ENCODE measurements around the gene PRRT2. TPM values are rescaled to one million over a fixed set of nuclear protein-coding genes. Genes with fewer than 3 reads are reported as not detected.
"Not testable (repeated sequence)": the region's sequence is repeated elsewhere in the genome, so short reads cannot be mapped to it uniquely, and the experiment has no call there.

Gene PRRT2
- total RNA-seq, result 10.6 TPM

DNA sequence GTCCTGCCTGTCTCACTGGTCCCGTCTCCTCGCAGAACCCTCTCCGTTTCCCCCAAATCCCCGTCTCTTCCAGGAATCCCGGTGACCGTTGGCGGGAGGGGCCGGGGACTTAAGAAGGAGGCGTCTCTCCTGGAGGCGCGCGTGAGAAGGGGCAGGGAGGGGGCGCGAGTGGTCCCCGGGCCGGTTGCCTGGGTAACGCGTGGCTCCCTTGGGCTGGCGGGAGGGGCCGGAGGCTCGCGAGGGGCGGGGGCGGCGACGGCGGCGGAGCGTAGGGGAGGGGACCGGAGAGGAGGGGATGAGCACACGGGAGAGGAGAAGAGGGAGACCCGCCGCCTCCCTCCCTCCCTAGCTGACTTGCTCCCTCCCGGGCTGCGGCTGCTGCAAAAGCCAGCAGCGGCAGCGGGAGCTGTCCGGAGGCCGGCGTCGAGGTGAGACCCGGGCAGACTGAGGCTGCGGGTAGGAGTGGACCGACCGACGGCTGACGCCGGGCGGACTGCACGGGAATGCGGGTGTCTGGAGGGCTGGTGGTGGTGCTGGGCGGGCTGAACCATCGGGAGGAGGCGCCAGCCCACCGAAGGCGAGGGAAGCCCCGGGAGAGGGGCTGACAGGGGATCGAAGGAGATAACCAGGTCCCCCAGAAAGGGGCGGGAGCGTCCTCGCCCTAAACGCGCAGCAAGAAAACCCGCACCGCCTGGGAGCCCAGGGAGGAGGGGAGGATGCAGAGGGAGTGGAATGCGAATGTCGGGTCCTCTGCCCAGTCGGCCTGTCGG is at the start of gene PRRT2:
TSS of gene PRRT2 (plus strand) at position 298 of the 770 bp plus-strand sequence. CDS start 862 bp downstream, outside the sequence.
- DNase-seq (ENCODE audit: low spot score), result peak; percentile 76

DNA sequence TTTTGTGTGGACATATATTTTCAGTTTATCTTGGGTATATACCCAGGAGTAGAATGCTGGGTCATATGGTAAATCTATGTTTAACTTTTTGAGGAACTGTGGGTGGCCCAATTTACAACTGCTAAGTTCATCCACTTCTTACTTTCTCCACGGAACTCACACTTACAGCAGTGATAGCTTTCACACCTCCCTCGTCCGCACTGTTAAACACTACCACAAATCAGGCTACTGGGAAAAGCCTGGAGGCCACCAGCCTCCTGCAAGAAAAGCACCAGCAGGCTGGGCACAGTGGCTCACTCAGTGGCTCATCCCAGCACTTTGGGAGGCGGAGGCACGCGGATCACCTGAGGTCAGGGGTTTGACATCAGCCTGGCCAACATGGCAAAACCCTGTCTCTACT is 48.7 kb upstream of the PRRT2 start:
- no peak for DNase-seq (ENCODE audit: low spot score)

DNA sequence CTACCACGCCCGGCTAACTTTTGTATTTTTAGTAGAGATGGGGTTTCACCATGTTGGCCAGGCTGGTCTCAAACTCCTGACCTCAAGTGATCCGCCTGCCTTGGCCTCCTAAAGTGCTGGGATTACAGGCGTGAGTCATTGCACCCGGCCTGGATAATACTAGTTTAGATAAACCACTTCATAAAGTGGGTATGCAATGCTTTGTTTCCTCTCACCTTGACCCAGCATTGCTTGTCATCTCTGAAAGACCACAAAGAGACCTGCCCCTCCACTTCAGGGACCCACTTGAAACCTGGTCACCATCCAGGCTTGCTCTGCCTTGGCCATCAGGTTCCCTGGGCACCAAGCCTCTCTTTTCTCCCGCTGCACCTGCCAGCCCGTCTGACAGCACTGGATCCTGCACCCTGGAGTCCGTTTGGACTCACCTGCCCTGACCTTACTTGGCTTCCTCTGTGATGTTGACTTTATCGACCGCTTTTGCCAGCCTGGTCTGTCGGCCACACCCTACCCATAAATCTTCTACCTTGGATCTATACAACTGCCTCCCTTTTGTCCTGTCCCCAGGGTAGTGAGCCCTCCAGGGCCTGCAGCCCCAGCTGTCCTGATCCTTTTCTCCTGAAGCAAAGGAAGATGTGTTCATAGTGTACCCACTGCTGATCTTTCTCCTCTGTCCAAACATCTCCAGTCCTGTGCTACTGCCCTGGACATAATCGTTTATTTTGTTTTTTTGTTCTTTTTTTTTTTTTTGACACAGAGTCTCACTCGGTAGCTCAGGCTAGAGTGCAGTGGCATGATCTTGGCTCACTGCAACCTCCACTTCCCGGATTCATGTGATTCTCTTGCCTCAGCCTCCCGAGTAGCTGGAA is 46.6 kb upstream of the PRRT2 start:
- DNase-seq (ENCODE audit: low spot score), result no peak

DNA sequence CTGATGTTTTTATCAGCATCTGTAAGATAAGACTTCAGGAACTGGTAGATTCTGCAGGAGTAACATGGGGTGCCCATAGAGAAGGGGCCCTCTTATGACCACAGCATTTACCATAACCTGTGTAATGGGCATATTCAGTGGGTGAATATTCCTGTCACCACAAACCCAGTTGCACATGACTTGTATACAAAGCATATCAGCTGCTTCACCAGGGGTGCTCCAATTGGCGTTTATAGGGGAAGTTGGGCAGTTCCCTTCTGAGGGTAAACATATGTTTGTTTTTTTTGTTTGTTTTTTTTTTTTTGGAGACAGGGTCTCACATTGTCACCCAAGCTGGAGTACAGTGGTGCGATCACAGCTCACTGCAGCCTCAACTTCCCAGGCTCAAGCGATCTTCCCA is 45.4 kb upstream of the PRRT2 start:
- no peak for DNase-seq (ENCODE audit: low spot score)

DNA sequence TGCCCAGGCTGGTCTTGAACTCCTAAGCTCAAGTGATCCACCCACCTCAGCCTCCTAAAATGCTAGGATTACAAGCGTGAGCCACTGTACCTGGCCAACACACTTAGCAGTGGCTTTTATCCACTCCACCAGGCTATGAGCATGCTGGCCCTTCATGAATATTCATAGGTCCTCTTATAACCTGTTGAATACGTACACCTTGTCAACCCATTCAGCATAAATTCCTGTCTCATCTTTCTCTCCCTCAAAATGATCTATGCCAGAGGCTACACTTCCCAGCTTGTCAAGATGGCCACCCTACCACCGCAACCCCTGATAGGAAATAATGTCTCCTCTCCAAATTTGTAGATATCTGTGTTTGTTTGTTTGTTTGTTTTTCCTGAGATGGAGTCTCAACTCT is 44.9 kb upstream of the PRRT2 start:
- no peak for DNase-seq (ENCODE audit: low spot score)

DNA sequence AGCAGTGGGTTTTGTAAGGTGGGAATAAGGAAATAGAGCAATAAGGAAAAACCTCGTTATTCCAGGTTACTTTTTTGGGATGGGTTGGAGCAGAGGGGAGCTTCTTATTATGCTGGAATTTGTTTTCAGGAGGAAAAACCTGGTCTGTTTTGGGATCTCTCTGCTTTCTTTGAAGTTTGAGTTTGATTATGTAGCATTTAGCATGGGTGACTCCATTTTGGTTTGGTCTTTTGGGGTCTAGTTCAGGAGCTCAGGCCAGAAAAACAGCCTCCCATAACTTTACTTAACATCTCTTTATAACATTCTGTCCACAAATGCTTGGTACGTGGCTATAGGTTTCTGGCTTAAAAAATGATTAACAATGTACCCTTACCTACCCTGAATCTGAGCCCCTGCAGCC is 42.5 kb upstream of the PRRT2 start:
- DNase-seq (ENCODE audit: low spot score), result no peak

DNA sequence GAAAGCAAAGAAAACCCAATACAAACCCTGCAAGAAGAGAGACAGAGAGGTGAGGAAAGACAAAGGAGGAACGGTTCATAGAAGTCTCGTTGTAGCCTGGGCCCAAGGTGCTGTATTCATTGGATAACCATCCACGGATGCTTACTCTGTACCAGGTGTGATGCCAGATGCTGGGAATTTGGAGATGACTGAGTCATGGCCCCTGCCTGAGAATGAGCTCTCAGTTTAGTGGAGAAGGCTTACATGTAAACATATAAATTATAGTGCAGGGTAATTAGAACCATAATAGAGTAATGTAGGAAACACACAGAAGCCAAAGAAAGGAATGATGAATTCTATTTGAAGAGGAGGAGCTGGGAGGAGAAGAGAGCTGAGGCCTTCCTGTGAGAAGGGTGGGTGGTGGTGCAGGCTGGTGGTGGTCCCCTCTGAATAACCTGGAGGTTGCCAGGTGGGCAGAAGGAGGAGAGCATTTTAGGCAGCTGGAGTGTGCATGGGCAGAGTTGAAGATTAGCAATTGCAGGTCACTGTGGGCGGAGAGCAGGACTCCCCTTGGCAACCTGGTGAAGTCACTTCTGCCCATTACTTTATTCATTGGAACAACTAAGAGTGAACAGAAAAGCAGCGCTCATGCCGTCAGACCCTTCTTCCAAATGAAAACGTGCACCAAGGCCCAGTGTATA is 41.6 kb upstream of the PRRT2 start:
- no peak for DNase-seq (ENCODE audit: low spot score)

DNA sequence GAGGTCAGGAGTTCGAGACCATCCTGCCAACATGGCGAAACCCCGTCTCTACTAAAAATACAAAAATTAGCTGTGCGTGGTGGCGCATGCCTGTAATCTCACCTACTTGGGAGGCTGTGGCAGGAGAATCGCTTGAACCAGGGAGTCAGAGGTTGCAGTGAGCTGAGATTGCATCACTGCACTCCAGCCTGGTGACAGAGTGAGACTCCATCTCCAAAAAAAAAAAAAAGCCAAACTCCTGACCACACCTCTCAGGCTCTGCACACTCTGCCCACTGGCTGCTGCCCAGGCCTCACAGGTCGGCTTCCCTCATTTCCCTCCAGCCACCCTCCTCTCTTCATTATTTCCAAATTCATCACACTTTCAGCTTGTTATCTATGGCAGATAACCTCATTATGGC is 39.7 kb upstream of the PRRT2 start:
- not testable (repeated sequence) for DNase-seq (ENCODE audit: low spot score)

DNA sequence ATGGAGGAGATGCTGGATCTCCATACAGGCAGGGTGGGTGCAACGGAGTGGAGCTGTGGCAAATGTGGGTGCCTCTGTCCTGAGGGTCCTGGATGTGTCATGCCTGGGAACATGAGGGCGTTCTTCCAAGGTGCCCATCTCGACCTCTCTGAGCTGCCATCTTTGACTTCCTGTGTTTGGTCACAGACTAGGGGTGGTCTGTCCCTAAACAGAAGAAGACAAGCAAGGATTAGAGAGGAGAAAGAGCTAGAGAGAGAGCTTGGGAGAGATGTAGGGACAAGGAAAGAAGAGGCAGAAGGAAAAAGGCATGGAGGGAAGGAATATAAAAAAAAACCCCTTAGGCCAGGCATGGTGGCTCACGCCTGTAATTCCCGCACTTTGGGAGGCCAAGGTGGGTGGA is 37.3 kb upstream of the PRRT2 start:
- no peak for DNase-seq (ENCODE audit: low spot score)

DNA sequence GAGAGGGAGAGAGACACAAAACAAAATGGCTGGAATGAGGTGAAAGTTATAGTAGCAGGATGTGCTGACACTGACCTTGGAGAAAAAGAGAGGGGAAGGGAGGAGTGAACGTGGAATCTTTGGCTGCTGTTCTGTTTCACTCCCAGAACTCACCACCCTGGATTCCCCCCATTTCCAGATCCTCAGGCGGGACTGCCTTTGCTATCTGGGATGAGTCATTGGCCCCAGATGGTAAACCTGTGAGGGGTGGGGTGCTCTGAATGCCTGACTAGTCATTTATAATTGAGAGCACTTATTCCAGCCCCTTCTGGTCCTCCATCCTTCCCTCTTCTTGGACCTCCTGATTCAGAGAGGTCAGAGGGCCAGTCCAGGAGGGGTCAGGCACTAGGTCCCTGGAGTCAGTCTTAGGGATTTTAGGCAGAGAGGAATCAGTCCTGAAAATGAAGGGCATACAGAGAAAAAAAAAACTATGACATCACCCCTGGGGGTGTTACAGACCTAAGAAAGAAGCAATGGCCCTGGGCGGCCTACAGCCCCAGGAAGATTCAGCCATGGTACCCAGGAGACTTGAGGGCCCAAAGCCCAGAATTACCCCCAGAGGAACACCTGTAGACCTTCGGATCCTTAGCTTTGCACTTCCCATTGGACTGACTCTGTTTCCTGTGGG is 36.1 kb upstream of the PRRT2 start:
- DNase-seq (ENCODE audit: low spot score), result no peak

DNA sequence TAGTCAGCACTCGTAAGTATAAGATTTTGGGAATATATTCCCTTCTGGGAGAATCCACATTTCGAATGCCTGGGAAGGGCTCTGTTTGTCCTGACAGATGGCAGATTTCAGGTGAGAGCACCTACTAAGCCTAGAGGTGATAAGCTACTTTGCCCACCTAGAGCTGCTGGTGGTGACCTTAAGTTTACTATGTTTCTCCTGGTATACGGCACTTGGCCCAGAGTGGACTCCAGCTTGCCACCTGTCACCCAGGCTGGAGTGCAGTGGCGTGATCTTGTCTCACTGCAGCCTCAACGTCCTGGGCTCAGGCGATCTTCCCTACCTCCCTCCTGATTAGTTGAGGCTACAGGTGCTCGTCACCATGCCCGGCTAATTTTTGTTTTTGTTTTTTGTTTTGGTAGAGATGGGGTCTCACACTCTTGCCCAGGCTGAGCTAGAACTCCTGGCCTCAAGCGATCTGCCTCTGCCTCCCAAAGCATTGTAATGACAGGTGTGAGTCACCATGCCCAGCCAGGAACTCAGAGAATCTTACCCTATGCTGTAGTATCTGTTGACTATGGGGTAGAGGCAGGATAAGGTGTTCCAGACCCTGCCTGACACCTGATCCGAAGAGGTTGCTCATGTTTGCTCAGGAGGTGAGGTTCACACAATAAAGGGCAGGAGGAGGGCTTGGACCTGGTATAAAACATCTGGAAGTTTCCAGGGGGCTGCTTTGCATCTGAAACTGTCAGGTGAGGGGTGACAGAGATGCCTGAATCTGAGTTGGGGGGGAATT is 34.2 kb upstream of the PRRT2 start, which contains the start of gene ZG16:
TSS of gene ZG16 (plus strand) at position 681 of the 775 bp plus-strand sequence. CDS start 1,011 bp downstream, outside the sequence.
- no peak for DNase-seq (ENCODE audit: low spot score)

DNA sequence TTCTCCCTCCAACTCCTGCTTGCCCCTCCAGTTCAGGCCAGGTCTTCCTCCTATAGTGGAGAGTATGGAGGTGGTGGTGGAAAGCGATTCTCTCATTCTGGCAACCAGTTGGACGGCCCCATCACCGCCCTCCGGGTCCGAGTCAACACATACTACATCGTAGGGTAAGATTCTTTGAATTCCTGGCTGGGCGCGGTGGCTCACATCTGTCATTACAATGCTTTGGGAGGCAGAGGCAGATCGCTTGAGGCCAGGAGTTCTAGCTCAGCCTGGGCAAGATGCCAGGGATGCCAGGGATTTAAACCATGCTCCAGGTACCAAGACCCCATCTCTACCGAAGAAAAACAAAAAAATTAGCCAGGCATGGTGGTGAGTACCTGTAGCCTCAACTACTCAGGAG is 32.5 kb upstream of the PRRT2 start:
- DNase-seq (ENCODE audit: low spot score), result no peak

DNA sequence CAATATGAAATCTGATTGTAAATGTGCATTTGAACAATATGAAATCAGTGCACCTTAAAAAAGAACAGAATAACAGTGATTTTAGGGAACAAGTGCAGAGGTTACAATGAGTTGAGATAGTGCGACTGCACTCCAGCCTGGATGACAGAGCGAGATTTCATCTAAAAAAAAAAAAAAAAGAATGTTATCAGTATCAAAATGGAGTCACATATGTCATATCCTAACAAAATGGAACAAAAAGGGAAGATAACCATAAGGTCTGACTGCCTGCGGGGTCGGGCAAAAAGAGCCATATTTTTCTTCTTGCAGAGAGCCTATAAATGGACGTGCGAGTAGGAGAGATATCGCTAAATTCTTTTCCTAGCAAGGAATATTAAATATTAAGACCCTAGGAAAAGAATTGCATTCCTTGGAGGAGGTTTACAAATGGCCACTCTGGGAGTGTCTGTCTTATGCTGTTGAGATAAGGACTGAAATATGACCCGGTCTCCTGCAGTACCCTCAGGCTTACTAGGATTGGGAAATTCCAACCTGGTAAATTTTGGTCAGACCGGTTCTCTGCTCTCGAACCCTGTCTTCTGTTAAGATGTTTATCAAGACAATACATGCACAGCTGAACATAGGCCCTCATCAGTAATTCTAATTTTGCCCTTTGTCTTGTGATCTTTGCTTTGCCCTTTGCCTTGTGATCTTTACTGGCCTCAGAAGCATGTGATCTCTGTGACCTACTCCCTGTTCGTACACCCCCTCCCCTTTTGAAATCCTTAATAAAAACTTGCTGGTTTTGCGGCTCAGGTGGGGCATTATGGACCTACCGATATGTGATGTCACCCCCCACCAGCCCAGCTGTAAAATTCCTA is 28.7 kb upstream of the PRRT2 start:
- DNase-seq (ENCODE audit: low spot score), result not testable (repeated sequence)

DNA sequence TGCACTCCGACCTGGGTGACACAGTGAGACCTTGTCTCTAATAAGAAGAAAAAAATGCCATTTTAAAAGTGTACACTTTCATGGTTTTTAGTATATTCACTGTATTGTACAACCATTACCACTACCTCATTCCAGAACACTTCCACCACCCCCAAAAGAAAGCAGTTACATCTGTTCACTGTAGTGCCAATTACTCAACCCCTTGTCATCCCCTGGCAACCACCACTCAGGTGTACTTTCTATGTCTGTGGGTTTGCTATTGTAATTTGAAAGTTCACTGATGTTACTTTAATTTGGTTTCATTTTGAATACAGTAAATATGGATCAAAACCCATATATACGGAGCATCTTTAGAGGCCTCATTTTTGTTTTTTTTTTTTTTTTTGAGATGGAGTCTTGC is 27.8 kb upstream of the PRRT2 start:
- no peak for DNase-seq (ENCODE audit: low spot score)

DNA sequence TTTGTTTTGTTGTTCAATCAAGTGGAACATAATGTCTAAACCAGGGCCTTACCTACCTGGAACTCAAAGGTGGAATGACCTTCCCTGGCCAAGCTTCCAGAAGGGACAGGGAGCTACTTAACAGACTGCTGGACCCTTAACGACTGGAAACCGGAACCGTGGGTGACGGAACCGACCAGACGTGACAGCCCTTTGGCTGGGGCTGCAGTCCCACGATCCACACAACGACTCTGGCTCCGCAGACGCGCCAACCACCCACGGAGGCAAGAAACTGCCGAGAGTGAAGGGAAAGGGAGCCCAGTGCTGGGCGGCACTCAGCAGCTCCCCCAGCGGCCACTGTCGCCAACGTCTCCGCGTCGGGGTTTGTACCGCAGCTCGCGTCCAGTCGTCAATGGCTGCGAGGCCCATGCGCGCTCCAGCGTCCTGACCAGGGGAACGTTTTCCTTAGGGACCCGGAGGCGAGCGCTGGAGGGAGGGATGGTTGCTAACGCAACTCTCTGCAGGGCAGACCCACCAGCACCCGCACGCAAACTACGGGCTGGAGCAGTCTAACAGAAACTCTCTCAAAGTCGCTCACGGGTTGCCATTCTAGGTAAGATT is 27.0 kb upstream of the PRRT2 start:
- peak; percentile 74 for DNase-seq (ENCODE audit: low spot score)

DNA sequence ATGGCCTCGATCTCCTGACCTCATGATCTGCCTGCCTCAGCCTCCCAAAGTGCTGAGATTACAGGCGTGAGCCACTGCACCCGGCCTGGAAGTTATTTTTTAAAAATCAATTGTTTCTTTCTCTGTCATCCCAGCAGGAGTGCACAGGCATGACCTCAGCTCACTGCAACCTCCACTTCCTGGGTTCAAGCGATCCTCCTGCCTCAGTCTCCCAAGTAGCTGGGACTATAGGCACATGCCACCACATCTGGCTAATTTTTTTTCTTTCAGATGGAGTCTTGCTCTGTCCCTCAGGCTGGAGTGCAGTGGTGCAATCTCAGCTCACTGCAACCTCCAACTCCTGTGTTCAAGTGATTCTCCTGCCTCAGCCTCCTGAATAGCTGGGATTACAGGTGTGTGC is 24.8 kb upstream of the PRRT2 start:
- DNase-seq (ENCODE audit: low spot score), result not testable (repeated sequence)

DNA sequence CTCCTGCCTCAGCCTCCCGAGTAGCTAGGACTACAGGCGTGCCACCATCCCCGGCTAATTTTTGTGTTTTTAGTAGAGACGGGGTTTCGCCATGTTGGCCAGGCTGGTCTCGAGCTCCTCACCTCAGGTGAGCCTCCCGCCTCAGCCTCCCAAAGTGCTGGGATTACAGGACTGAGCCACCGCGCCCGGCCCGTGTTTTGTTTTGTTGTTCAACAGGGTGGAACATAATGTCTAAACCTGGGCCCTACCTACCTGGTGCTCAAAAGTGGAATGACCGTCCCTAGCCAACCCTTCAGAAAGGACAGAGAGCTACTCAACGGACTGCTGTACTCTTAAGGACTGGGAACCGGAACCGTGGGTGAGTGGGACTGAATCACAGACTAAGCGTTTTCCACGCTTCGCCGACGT is 22.2 kb upstream of the PRRT2 start:
- DNase-seq (ENCODE audit: low spot score), result no peak

DNA sequence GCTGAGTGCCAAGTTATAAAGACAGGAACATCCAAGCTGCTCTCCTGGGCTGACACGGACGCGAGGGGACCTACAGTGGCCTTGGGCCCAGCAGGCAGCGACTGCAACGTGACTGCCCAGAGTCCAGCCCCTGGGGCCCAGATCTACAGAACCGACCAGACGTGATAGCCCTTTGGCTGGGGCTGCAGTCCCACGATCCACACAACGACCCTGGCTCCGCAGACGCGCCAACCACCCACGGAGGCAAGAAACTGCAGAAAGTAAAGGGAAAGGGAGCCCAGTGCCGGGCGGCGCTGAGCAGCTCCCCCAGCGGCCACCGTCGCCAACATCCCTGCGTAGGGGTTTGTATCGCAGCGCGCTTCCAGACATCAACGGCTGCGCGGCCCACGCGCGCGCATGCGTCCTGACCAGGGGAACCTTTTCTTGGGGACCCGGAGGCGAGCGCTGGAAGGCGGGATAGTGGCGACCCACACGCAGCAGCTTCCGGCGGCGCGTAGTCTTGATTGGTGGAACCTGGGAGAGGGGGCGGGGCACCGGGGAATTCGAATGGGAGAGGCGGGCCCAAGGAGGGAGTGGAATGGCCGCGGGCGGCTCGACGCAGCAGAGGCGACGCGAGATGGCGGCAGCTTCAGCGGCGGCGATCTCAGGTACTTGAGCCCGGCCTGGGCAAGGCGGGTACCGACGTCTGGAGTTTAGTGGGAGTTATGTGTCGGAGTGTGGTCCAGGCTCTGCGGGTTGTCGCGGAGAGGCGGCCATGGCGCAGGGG is 21.6 kb upstream of the PRRT2 start, which contains the start of gene KIF22:
TSS of gene KIF22 (plus strand) at position 569 of the 766 bp plus-strand sequence. CDS start at position 578, 9 bp downstream.
- DNase-seq (ENCODE audit: low spot score), result peak; percentile 100

All from ureter (tissue), 1 donor.